Large intestine (tissue), 12 donors: Measurements from ENCODE around the gene RPL19. TPM values are rescaled to one million over a fixed set of nuclear protein-coding genes. Genes with fewer than 3 reads are reported as not detected.

ENCODE experiments used
- DNase-seq, 2 donors: peaks; one replicate each; pipeline versions ENCODE4 v3.0.0 to v3.0.0-alpha.2; 2013
- H3K27ac ChIP-seq: one replicate; pipeline ENCODE4 v1.5.1; 2013; ENCODE audit warnings: low read length
- H3K27me3 ChIP-seq: 2 replicates; pipeline ENCODE4 v1.6.1; 2013; ENCODE audit warnings: low read length; ENCODE audit not compliant: control insufficient read depth, insufficient read depth
- H3K36me3 ChIP-seq: 2 replicates; pipeline ENCODE4 v1.6.1; 2013; ENCODE audit warnings: low read length; ENCODE audit not compliant: control insufficient read depth, insufficient read depth
- H3K4me1 ChIP-seq: one replicate; pipeline ENCODE4 v1.6.1; 2013; ENCODE audit warnings: low read length; ENCODE audit not compliant: control insufficient read depth, insufficient read depth
- H3K4me3 ChIP-seq: one replicate; pipeline ENCODE4 v1.5.1; 2013; ENCODE audit warnings: low read length
- H3K9me3 ChIP-seq: one replicate; pipeline ENCODE4 v1.6.1; 2013; ENCODE audit warnings: mild to moderate bottlenecking, low read depth, low read length, moderate library complexity; ENCODE audit not compliant: control insufficient read depth
- WGBS: methylation state at CpG from one replicate; pipeline ENCODE4 v1.1.5; 2013; ENCODE audit warnings: low lambda C conversion rate; ENCODE audit not compliant: insufficient coverage; 5-methylcytosine and 5-hydroxymethylcytosine counted together
- long read RNA-seq, 11 donors: transcript quantifications; one replicate each; lab custom pipeline, GENCODE V29; 2026
- polyA plus RNA-seq: library from polyadenylated mRNA; unstranded; fragments of 120-200 nt; gene quantifications from one replicate; pipeline ENCODE4 v1.2.1, GENCODE V29; 2013

RPL19 gene
- polyA plus RNA-seq: 2,491 TPM
- long read RNA-seq, donor 1, transcript RPL19-204 (6 exons, 690 nt): minor isoform, 6 of 1,222 reads
- long read RNA-seq, donor 1, transcript RPL19-201 (6 exons, 737 nt): major isoform, 843 of 1,222 reads
- long read RNA-seq, donor 1, partial matches to known transcripts: 327 of 1,222 reads
- long read RNA-seq, donor 1, other reads (novel, unspliced or antisense): 44 of 1,222 reads
- long read RNA-seq, donor 2, transcript RPL19-201 (6 exons, 737 nt): major isoform, 1,355 of 2,475 reads
- long read RNA-seq, donor 2, transcript RPL19-206 (3 exons, 402 nt): minor isoform, 9 of 2,475 reads
- long read RNA-seq, donor 2, transcript RPL19-204 (6 exons, 690 nt): minor isoform, 6 of 2,475 reads
- long read RNA-seq, donor 2, partial matches to known transcripts: 999 of 2,475 reads
- long read RNA-seq, donor 2, other reads (novel, unspliced or antisense): 103 of 2,475 reads
- long read RNA-seq, donor 3: 0 reads
- long read RNA-seq, donor 4, transcript RPL19-201 (6 exons, 737 nt): major isoform, 183 of 254 reads
- long read RNA-seq, donor 4, partial matches to known transcripts: 64 of 254 reads
- long read RNA-seq, donor 4, other reads (novel, unspliced or antisense): 6 of 254 reads
- long read RNA-seq, donor 5, transcript RPL19-201 (6 exons, 737 nt): major isoform, 676 of 1,016 reads
- long read RNA-seq, donor 5, transcript RPL19-204 (6 exons, 690 nt): minor isoform, 5 of 1,016 reads
- long read RNA-seq, donor 5, partial matches to known transcripts: 297 of 1,016 reads
- long read RNA-seq, donor 5, other reads (novel, unspliced or antisense): 35 of 1,016 reads
- long read RNA-seq, donor 6, transcript RPL19-201 (6 exons, 737 nt): major isoform, 1,324 of 2,389 reads
- long read RNA-seq, donor 6, transcript RPL19-206 (3 exons, 402 nt): minor isoform, 15 of 2,389 reads
- long read RNA-seq, donor 6, transcript RPL19-204 (6 exons, 690 nt): minor isoform, 7 of 2,389 reads
- long read RNA-seq, donor 6, partial matches to known transcripts: 969 of 2,389 reads
- long read RNA-seq, donor 6, other reads (novel, unspliced or antisense): 70 of 2,389 reads
- long read RNA-seq, donor 7, transcript RPL19-201 (6 exons, 737 nt): major isoform, 543 of 946 reads
- long read RNA-seq, donor 7, partial matches to known transcripts: 392 of 946 reads
- long read RNA-seq, donor 7, other reads (novel, unspliced or antisense): 7 of 946 reads
- long read RNA-seq, donor 8, transcript RPL19-201 (6 exons, 737 nt): major isoform, 2,054 of 3,194 reads
- long read RNA-seq, donor 8, transcript RPL19-204 (6 exons, 690 nt): minor isoform, 11 of 3,194 reads
- long read RNA-seq, donor 8, transcript RPL19-206 (3 exons, 402 nt): minor isoform, 5 of 3,194 reads
- long read RNA-seq, donor 8, partial matches to known transcripts: 1,023 of 3,194 reads
- long read RNA-seq, donor 8, other reads (novel, unspliced or antisense): 96 of 3,194 reads
- long read RNA-seq, donor 9, transcript RPL19-201 (6 exons, 737 nt): major isoform, 1,632 of 2,753 reads
- long read RNA-seq, donor 9, transcript RPL19-206 (3 exons, 402 nt): minor isoform, 16 of 2,753 reads
- long read RNA-seq, donor 9, partial matches to known transcripts: 993 of 2,753 reads
- long read RNA-seq, donor 9, other reads (novel, unspliced or antisense): 106 of 2,753 reads
- long read RNA-seq, donor 10, transcript RPL19-201 (6 exons, 737 nt): major isoform, 1,494 of 2,491 reads
- long read RNA-seq, donor 10, transcript RPL19-204 (6 exons, 690 nt): minor isoform, 7 of 2,491 reads
- long read RNA-seq, donor 10, transcript RPL19-206 (3 exons, 402 nt): minor isoform, 7 of 2,491 reads
- long read RNA-seq, donor 10, partial matches to known transcripts: 864 of 2,491 reads
- long read RNA-seq, donor 10, other reads (novel, unspliced or antisense): 117 of 2,491 reads
- long read RNA-seq, donor 11, transcript RPL19-201 (6 exons, 737 nt): major isoform, 974 of 1,573 reads
- long read RNA-seq, donor 11, partial matches to known transcripts: 550 of 1,573 reads
- long read RNA-seq, donor 11, other reads (novel, unspliced or antisense): 39 of 1,573 reads

- Histone ChIP-seq H3K36me3 (peaks cover 41% of the 10 kb centered on the region), H3K9me3 (no peaks in the 10 kb centered on the region), H3K27ac (peak within 1 kb of the TSS; percentile 83), H3K4me1 (peaks cover 20% of the 10 kb centered on the region), H3K27me3 (peaks cover 4% of the 10 kb centered on the region), H3K4me3 (peak within 1 kb of the TSS; percentile 93)
- peak in 1 of 2 donors; percentile 91 for DNase-seq
- 0% methylated on average over 1 of the region's 52 CpGs for WGBS
These were observed at the start of gene RPL19 for GRCh38 chr17:39200070-39200879. Gene RPL19 (plus strand): TSS chr17:39200283. CDS start chr17:39200345, 62 bp downstream.

DNA sequence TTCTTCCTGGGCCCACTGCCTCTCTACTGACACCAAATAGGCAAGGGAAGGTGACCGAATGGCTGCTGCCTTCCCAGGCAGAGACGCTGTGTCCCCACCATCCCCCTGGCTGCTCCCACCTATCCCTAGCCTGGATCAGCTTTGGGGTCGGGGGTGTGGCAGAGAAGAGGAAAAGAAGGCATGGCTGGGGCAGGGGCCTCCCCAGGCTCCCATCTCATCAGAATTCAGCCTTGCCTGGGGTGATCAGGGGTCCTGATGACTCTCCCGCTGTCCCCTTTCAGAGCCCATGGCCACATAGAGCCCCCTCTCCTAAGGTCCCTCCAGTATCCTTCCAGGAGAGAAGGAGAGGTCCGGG lies 49.3 kb upstream of the RPL19 start:
- Histone ChIP-seq H3K4me3 (no peak overlapping the region), H3K4me1 (peaks cover 5% of the 10 kb centered on the region), H3K9me3 (no peaks in the 10 kb centered on the region), H3K27me3 (peaks cover 34% of the 10 kb centered on the region), H3K36me3 (no peaks in the 10 kb centered on the region), H3K27ac (no peak overlapping the region)
- no peak for DNase-seq
- WGBS: no CpG with 5 or more reads among the region's 5 CpGs

DNA sequence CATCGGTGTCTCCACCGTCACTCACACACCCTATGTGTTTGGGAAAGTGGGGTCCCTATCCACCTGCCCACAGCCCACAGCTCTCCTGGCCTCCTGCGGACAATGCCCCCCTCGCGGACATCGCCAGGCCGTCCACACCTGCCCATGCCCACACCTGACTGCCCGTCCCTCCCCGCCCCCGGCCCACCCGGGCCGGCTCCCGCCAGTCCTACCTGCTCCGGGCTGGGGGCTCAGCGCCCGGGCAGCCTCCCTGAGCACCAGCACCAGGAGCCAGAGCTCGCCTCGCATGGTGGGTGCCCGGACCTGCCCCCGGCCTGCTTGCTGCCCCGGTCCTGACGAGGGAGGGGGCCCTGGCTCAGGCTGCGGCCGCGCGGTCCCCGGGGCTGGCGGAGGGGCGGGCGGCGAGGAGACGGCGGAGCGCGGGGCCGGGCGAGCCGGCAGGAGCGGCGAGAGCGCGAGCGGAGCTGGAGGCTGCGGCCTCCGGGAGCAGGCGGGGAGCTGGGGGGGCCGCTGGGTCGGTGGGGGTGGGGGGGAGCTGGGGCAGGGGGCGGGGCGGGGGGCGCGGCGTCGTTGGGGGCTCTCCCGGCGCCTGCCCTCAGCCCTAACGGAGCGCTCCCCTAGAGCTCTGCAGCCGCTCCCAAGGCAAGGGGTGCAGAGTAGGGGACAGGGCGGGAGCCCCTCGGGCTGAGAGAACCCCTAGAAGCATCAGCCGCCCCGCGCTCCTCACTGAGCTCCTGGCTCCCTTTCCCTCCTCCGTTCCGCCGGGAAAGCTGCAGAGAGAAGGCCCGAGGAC lies 48.7 kb upstream of the RPL19 start, which contains the start of gene PLXDC1:
TSS of gene PLXDC1 (minus strand) at position 488 of the 793 bp plus-strand sequence. CDS start at position 288, 200 bp downstream.
- Histone ChIP-seq H3K36me3 (no peaks in the 10 kb centered on the region), H3K27ac (no peak within 1 kb of the TSS), H3K4me1 (peaks cover 5% of the 10 kb centered on the region), H3K27me3 (peaks cover 34% of the 10 kb centered on the region), H3K4me3 (peak within 1 kb of the TSS; percentile 70), H3K9me3 (no peaks in the 10 kb centered on the region)
- WGBS: no CpG with 5 or more reads among the region's 68 CpGs
- peak in 1 of 2 donors; percentile 31 for DNase-seq

- Histone ChIP-seq H3K27me3 (peaks cover 36% of the 10 kb centered on the region), H3K4me1 (peaks cover 5% of the 10 kb centered on the region), H3K36me3 (no peaks in the 10 kb centered on the region), H3K9me3 (no peaks in the 10 kb centered on the region), H3K4me3 (peak overlapping the region; percentile 70), H3K27ac (no peak overlapping the region)
- 3% methylated on average over 4 of the region's 25 CpGs for WGBS
- DNase-seq: peak in 1 of 2 donors; percentile 32
These were observed 47.9 kb upstream of the RPL19 start for GRCh38 chr17:39151943-39152818.

DNA sequence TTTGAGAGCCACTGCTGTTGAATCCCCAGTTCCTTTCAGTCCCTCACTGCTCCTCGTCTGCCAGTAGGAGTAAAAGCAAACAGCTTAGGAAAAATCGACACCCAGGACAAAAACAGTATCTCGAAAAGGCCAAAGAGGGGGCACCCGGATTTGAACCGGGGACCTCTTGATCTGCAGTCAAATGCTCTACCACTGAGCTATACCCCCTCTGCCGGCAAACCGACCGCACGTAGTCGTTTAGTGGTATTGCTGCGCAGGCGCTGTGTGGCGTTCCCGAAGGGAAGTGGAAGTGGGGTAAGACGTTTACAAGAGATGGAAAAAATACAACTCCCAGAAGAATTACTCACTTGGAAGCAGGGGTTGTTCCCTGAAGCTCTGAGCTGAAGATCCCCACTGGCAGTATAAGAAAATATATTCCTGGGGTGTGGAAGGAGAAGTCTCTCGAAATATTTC lies 46.5 kb upstream of the RPL19 start:
- Histone ChIP-seq H3K4me3 (peak overlapping the region; percentile 70), H3K9me3 (no peaks in the 10 kb centered on the region), H3K27ac (peak overlapping the region; percentile 79), H3K27me3 (peaks cover 31% of the 10 kb centered on the region), H3K36me3 (no peaks in the 10 kb centered on the region), H3K4me1 (peaks cover 5% of the 10 kb centered on the region)
- WGBS: 0% methylated on average over 1 of the region's 16 CpGs
- peak; percentile 86 to 87 for DNase-seq

DNA sequence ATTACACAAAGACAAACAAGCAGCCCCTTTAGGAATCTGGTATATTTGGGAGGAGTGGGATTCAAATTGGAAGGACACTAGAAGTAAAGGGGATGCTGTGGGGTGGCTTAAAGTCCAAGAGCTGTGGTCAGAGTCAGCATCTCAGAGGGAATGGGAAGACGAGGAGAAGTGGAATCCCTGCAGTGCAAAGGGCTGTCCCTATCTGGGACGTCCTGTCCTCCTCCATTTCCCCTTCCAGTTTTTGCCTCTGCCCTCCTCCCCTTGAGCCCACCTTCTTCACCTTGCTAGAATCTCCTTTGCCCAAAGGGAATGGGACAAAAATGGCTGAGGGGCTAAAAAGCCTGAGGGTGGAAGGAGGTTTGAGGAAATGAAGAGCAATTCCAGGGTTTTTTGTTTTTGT lies 44.4 kb upstream of the RPL19 start:
- Histone ChIP-seq H3K9me3 (no peaks in the 10 kb centered on the region), H3K27me3 (peaks cover 12% of the 10 kb centered on the region), H3K27ac (no peak overlapping the region), H3K4me3 (no peak overlapping the region), H3K4me1 (peaks cover 5% of the 10 kb centered on the region), H3K36me3 (no peaks in the 10 kb centered on the region)
- DNase-seq: no peak
- WGBS: no CpG with 5 or more reads among the region's 2 CpGs

- no CpG with 5 or more reads among the region's 7 CpGs for WGBS
These were observed 43.6 kb upstream of the RPL19 start for GRCh38 chr17:39156491-39156890.

More at GRCh38 chr17:39156491-39156890, 43.6 kb upstream of the RPL19 start:
- Histone ChIP-seq H3K4me3 (no peak overlapping the region), H3K36me3 (no peaks in the 10 kb centered on the region), H3K27me3 (peaks cover 6% of the 10 kb centered on the region), H3K27ac (no peak overlapping the region), H3K9me3 (no peaks in the 10 kb centered on the region), H3K4me1 (peaks cover 5% of the 10 kb centered on the region)
- DNase-seq: no peak
